Transverse colon (tissue), 4 donors: Measurements from ENCODE around the gene PPM1N. TPM values are rescaled to one million over a fixed set of nuclear protein-coding genes. Genes with fewer than 3 reads are reported as not detected.

Experiments
- DNase-seq: peaks from one replicate; pipeline ENCODE4 v3.0.0-alpha.2; 2019
- H3K27ac ChIP-seq, 4 donors: fragments of 200-600 bp; sonication (generic); 2 replicates each; pipeline ENCODE4 v1.5.1; 2016 to 2018; ENCODE audit warnings: inconsistent platforms in 4 of 4
- H3K27me3 ChIP-seq: fragments of 200-600 bp; sonication (generic); 2 replicates; pipeline ENCODE4 v1.5.1; 2017; ENCODE audit warnings: inconsistent platforms
- H3K36me3 ChIP-seq, 4 donors: fragments of 200-600 bp; sonication (generic); 2 replicates each; pipeline ENCODE4 v1.5.1; 2017 to 2019; ENCODE audit warnings: inconsistent platforms in 4 of 4
- H3K4me1 ChIP-seq, 4 donors: fragments of 200-600 bp; sonication (generic); 2 replicates each; pipeline ENCODE4 v1.5.1; 2017 to 2020; ENCODE audit warnings: inconsistent platforms in 4 of 4
- H3K4me3 ChIP-seq, 4 donors: fragments of 200-600 bp; sonication (generic); 1 replicate in 1 of 4; 2 replicates in 3 of 4; pipeline versions ENCODE4 v1.5.1 to v1.6.1; 2017 to 2019; ENCODE audit warnings: inconsistent platforms in 4 of 4
- H3K9me3 ChIP-seq, 2 donors: fragments of 200-600 bp; sonication (generic); 2 replicates each; pipeline ENCODE4 v1.5.1; 2017 to 2019; ENCODE audit warnings: inconsistent platforms in 2 of 2
- EP300 ChIP-seq: sonication (generic); formaldehyde crosslinking; IDR thresholded peaks from one replicate; pipeline ENCODE4 v1.6.1; 2017; ENCODE audit warnings: antibody characterized with exemption, low read depth
- POLR2A ChIP-seq: fragments of 450-650 bp; IDR thresholded peaks from one replicate; pipeline ENCODE4 v1.6.1; 2016; ENCODE audit warnings: antibody characterized with exemption, mild to moderate bottlenecking, moderate library complexity
- POLR2AphosphoS5 ChIP-seq, 3 donors: sonication (generic); formaldehyde crosslinking; IDR thresholded peaks; one replicate each; pipeline ENCODE4 v1.6.1; 2016; ENCODE audit warnings: antibody characterized with exemption in 3 of 3
- WGBS, 2 donors: methylation state at CpG; one replicate each; pipeline ENCODE4 v1.1.5; 2018; ENCODE audit warnings: low coverage in 1 of 2; 5-methylcytosine and 5-hydroxymethylcytosine counted together
- in situ Hi-C, 4 donors: fragments of 200-750 bp; cut with MboI; loops; one replicate each; pipeline versions ENCODE4 v1.15.0 to v1.15.1; 2017; ENCODE audit warnings: low sequenced_read_pairs in 3 of 4, low pct_ligation_motif_present in 1 of 4, low pct_unique_long_range_greater_than_20kb in 1 of 4
- intact Hi-C: fragments of 100-400 bp; cut with DNase I; formaldehyde crosslinking; loops from one replicate; pipeline ENCODE4 v1.15.1; 2023; ENCODE audit warnings: low total_unique reads
- total RNA-seq, 4 donors: library from RNA; depleted of rRNA; stranded (reverse); fragments of >200 nt; gene quantifications; one replicate each; pipeline ENCODE4 v1.1.0, GENCODE V29; 2016
- TF ChIP-seq, protein P1 (sequence below), 5 experiments: fragments of 200-600 bp in 3 of 5; fragments of 450-650 bp in 2 of 5; sonication (generic) in 3 of 5; IDR thresholded peaks; 1 replicate in 2 of 5; 2 replicates in 3 of 5; pipeline ENCODE4 v1.5.1; 2016 to 2017; ENCODE audit warnings: antibody characterized with exemption in 5 of 5, inconsistent platforms in 3 of 5, mild to moderate bottlenecking in 2 of 5, moderate library complexity in 1 of 5

Gene PPM1N
- total RNA-seq, 4 donors from 2014 or later = 1.00 to 4.3 (median 1.4) TPM; not detected in 1

- H3K4me3 ChIP-seq = no peak overlapping the region
- H3K4me1 ChIP-seq = peaks cover 17 to 58% (median 35%) of the 10 kb centered on the region in 4 donors
- intact Hi-C loops (no loop called here), in situ Hi-C loops (no loop called here)
- H3K36me3 ChIP-seq = no peaks in the 10 kb centered on the region
- H3K27ac ChIP-seq = no peak overlapping the region
- peaks cover 42% of the 10 kb centered on the region for H3K27me3 ChIP-seq
- no peak for DNase-seq
- TF ChIP-seq, protein P1, sequence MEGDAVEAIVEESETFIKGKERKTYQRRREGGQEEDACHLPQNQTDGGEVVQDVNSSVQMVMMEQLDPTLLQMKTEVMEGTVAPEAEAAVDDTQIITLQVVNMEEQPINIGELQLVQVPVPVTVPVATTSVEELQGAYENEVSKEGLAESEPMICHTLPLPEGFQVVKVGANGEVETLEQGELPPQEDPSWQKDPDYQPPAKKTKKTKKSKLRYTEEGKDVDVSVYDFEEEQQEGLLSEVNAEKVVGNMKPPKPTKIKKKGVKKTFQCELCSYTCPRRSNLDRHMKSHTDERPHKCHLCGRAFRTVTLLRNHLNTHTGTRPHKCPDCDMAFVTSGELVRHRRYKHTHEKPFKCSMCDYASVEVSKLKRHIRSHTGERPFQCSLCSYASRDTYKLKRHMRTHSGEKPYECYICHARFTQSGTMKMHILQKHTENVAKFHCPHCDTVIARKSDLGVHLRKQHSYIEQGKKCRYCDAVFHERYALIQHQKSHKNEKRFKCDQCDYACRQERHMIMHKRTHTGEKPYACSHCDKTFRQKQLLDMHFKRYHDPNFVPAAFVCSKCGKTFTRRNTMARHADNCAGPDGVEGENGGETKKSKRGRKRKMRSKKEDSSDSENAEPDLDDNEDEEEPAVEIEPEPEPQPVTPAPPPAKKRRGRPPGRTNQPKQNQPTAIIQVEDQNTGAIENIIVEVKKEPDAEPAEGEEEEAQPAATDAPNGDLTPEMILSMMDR (IDR thresholded peaks at IDR 0.05) = no peak
- TF ChIP-seq EP300 (no peak), POLR2AphosphoS5 (IDR thresholded peaks at IDR 0.05) (no peak), POLR2A (no peak)
- no peaks in the 10 kb centered on the region for H3K9me3 ChIP-seq
- 80 to 89% methylated on average over 4 to 5 of the region's 5 CpGs for WGBS, 2 donors
These were observed 3.1 kb upstream of the PPM1N start for GRCh38 chr19:45495178-45495577.

GRCh38 chr19:45496349-45496953 is 1.8 kb upstream of the PPM1N start:
- H3K27ac ChIP-seq = peak overlapping the region; percentile 45 to 75 (median 58)
- 1% methylated on average over 51 of the region's 54 CpGs; no CpG with 5 or more reads in 1 of the 2 donors for WGBS, 2 donors

DNA sequence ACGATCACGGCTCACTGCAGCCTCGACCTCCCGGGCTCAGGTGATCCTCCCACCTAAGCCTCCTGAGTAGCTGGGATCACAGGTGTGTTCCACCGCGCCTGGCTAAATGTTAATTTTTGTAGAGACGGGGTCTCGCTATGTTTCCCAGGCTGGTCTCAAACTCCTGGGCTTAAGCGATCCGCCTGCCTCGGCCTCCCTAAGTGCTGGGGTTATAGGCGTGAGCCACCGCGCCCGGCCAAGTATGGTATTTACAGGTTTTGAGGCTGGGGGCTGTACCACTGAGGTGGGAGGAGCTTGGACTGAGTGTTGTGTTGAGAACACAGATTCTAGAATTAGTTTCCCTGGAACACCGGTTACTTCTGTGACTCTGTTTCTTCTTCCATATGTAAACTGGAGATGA is 452 bp upstream of the PPM1N start:
- TF ChIP-seq POLR2AphosphoS5 (IDR thresholded peaks at IDR 0.05) (no peak), POLR2A (no peak)
- H3K36me3 ChIP-seq = no peaks in the 10 kb centered on the region
- no peak overlapping the region for H3K27ac ChIP-seq
- peaks cover 17 to 50% (median 31%) of the 10 kb centered on the region in 4 donors for H3K4me1 ChIP-seq
- H3K4me3 ChIP-seq = no peak overlapping the region
- DNase-seq = no peak
- H3K27me3 ChIP-seq = peaks cover 43% of the 10 kb centered on the region
- in situ Hi-C loops (no loop called here), intact Hi-C loops (no loop called here)
- no peaks in the 10 kb centered on the region for H3K9me3 ChIP-seq
- 20 to 29% methylated on average over 1 to 16 of the region's 16 CpGs for WGBS, 2 donors

More at GRCh38 chr19:45496349-45496953, 1.8 kb upstream of the PPM1N start:
- intact Hi-C loops (no loop called here), in situ Hi-C loops (no loop called here)
- Histone ChIP-seq H3K36me3 (no peaks in the 10 kb centered on the region), H3K27me3 (peaks cover 43% of the 10 kb centered on the region), H3K4me3 (peak overlapping the region; percentile 57 to 86 (median 63)), H3K4me1 (peaks cover 17 to 58% (median 35%) of the 10 kb centered on the region in 4 donors), H3K9me3 (no peaks in the 10 kb centered on the region)
- no peak for TF ChIP-seq POLR2AphosphoS5 (IDR thresholded peaks at IDR 0.05)
- no peak for TF ChIP-seq EP300
- TF ChIP-seq, protein P1 (IDR thresholded peaks at IDR 0.05) = peak in 1 of 5 experiments; percentile 11
- no peak for DNase-seq

GRCh38 chr19:45499196-45500180 is 1.2 kb downstream of the PPM1N start:
- Histone ChIP-seq H3K27me3 (peaks cover 42% of the 10 kb centered on the region), H3K9me3 (no peaks in the 10 kb centered on the region), H3K4me3 (peak overlapping the region in 2 of 4 donors; percentile 29 to 41), H3K36me3 (no peaks in the 10 kb centered on the region), H3K27ac (no peak overlapping the region), H3K4me1 (peaks cover 17 to 40% (median 30%) of the 10 kb centered on the region in 4 donors)
- DNase-seq = peak; percentile 68
- no peak for TF ChIP-seq EP300
- TF ChIP-seq, protein P1 (IDR thresholded peaks at IDR 0.05) = no peak
- TF ChIP-seq POLR2A = no peak
- TF ChIP-seq POLR2AphosphoS5 (IDR thresholded peaks at IDR 0.05) = no peak
- 13 to 26% methylated on average over 11 to 36 of the region's 37 CpGs for WGBS, 2 donors
- in situ Hi-C loops = no loop called here
- intact Hi-C loops = no loop called here
